WTC11 (cell line): ENCODE measurements around the gene ZNF804B.

Source experiments
- ATF3 ChIP-seq: sonication (generic); formaldehyde crosslinking; conservative IDR thresholded peaks from 2 replicates; pipeline ENCODE4 v1.8.1; 2022; ENCODE audit warnings: mild to moderate bottlenecking, missing genetic modification reagents
- CREM ChIP-seq: sonication (generic); formaldehyde crosslinking; IDR thresholded peaks from 2 replicates; pipeline ENCODE4 v1.8.1; 2022; ENCODE audit warnings: mild to moderate bottlenecking, missing genetic modification reagents, moderate library complexity
- CTCF ChIP-seq: fragments of 200-600 bp; IDR thresholded peaks from 2 replicates; pipeline ENCODE4 v1.8.0; 2022; ENCODE audit warnings: antibody characterized with exemption
- ESRRA ChIP-seq: sonication (generic); formaldehyde crosslinking; IDR thresholded peaks from 2 replicates; pipeline ENCODE4 v1.8.1; 2022; ENCODE audit warnings: mild to moderate bottlenecking, missing genetic modification reagents, borderline replicate concordance
- IRF2 ChIP-seq: sonication (generic); formaldehyde crosslinking; IDR thresholded peaks from 2 replicates; pipeline ENCODE4 v1.8.0; 2022; ENCODE audit warnings: low read depth, missing genetic modification reagents, borderline replicate concordance
- JAZF1 ChIP-seq: fragments of 250-450 bp; sonication (Bioruptor Pico); IDR thresholded peaks from 2 replicates; pipeline ENCODE4 v1.9.0; 2021; ENCODE audit warnings: moderate library complexity, mild to moderate bottlenecking, inconsistent platforms
- MAX ChIP-seq: sonication (generic); formaldehyde crosslinking; IDR thresholded peaks from 2 replicates; pipeline ENCODE4 v1.8.0; 2022; ENCODE audit warnings: mild to moderate bottlenecking, missing genetic modification reagents
- USF2 ChIP-seq: sonication (generic); formaldehyde crosslinking; IDR thresholded peaks from 2 replicates; pipeline ENCODE4 v1.8.1; 2023; ENCODE audit warnings: mild to moderate bottlenecking, missing genetic modification reagents, moderate library complexity
- ZNF232 ChIP-seq: sonication (generic); formaldehyde crosslinking; IDR thresholded peaks from 2 replicates; pipeline ENCODE4 v1.8.0; 2022; ENCODE audit warnings: mild to moderate bottlenecking, missing genetic modification reagents

- TF ChIP-seq CTCF: no peak
- TF ChIP-seq ZNF232 (CRISPR knock-in tag): no peak
- TF ChIP-seq USF2 (CRISPR knock-in tag): no peak
- TF ChIP-seq MAX: no peak
- no peak for TF ChIP-seq ESRRA
- no peak for TF ChIP-seq ATF3 (CRISPR knock-in tag)
- TF ChIP-seq CREM (CRISPR knock-in tag): no peak
- TF ChIP-seq JAZF1 (CRISPR knock-in tag): no peak
- no peak for TF ChIP-seq IRF2 (CRISPR knock-in tag)
Measured at GRCh38 chr7:88885131-88885530, 125.6 kb downstream of the ZNF804B start.
